ENCODE data around the gene GNB1. TPM values are rescaled to one million over a fixed set of nuclear protein-coding genes. Genes with fewer than 3 reads are reported as not detected.

Gene GNB1
- total RNA-seq, 1 donor from 2014 or later: 422 TPM

- peaks cover 13% of the 10 kb centered on the region for H3K4me1 Mint-ChIP-seq
- no peak overlapping the region for H3K4me3 Mint-ChIP-seq
- no peak for DNase-seq
- peaks cover 49% of the 10 kb centered on the region for H3K36me3 Mint-ChIP-seq (ENCODE audit: low read depth)
- intact Hi-C loops (cut with micrococcal nuclease): no loop called here
- no peaks in the 10 kb centered on the region for H3K9me3 Mint-ChIP-seq
- no peaks in the 10 kb centered on the region for H3K27me3 Mint-ChIP-seq
- no peak overlapping the region for H3K27ac Mint-ChIP-seq
Measured at GRCh38 chr1:1802871-1803270, 88.0 kb downstream of the GNB1 start.

- H3K4me1 Mint-ChIP-seq: peaks cover 11% of the 10 kb centered on the region
Measured at GRCh38 chr1:1799716-1800115, 91.2 kb downstream of the GNB1 start.

GRCh38 chr1:1797731-1798341 lies 93.1 kb downstream of the GNB1 start:
- Mint-ChIP-seq H3K27me3 (no peaks in the 10 kb centered on the region), H3K4me3 (no peak overlapping the region), H3K9me3 (no peaks in the 10 kb centered on the region), H3K36me3 (ENCODE audit: low read depth) (peaks cover 63% of the 10 kb centered on the region), H3K4me1 (peaks cover 14% of the 10 kb centered on the region), H3K27ac (no peak overlapping the region)
- intact Hi-C loops (cut with micrococcal nuclease): no loop called here
- no peak for DNase-seq

More at GRCh38 chr1:1799716-1800115, 91.2 kb downstream of the GNB1 start:
- intact Hi-C loops (cut with micrococcal nuclease): no loop called here
- H3K9me3 Mint-ChIP-seq: no peaks in the 10 kb centered on the region
- no peak for DNase-seq
- H3K27me3 Mint-ChIP-seq: no peaks in the 10 kb centered on the region
- peaks cover 61% of the 10 kb centered on the region for H3K36me3 Mint-ChIP-seq (ENCODE audit: low read depth)
- peak overlapping the region; percentile 1 for H3K27ac Mint-ChIP-seq
- H3K4me3 Mint-ChIP-seq: no peak overlapping the region

- Mint-ChIP-seq H3K4me1 (peaks cover 7% of the 10 kb centered on the region), H3K9me3 (no peaks in the 10 kb centered on the region), H3K27ac (no peak overlapping the region), H3K27me3 (no peaks in the 10 kb centered on the region), H3K36me3 (ENCODE audit: low read depth) (peaks cover 63% of the 10 kb centered on the region), H3K4me3 (no peak overlapping the region)
- intact Hi-C loops (cut with micrococcal nuclease): no loop called here
- DNase-seq: no peak
Measured at GRCh38 chr1:1796466-1796865, 94.4 kb downstream of the GNB1 start.

DNA sequence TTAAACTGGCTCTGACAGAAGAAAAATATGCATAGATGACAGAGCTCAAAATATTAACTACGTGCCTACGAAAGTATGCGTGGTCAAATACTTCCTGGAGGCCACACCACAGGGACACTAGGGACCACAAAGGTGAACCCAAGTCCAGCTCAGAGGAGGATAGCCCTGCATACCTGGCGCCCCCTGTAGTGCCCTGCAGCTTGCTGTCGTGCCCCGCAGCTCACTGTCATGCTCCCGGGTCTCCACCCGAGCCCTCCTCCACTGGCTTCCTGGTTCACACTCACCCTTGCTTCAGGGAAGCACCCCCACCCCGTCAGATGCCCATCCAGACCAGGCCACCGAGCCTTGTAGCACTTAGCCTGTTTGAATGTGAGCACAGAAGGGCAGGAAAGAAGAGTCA lies 95.9 kb downstream of the GNB1 start:
- no peak overlapping the region for H3K27ac Mint-ChIP-seq
- H3K36me3 Mint-ChIP-seq (ENCODE audit: low read depth): peaks cover 65% of the 10 kb centered on the region

GRCh38 chr1:1793481-1794244 lies 97.2 kb downstream of the GNB1 start:
- intact Hi-C loops (cut with micrococcal nuclease): no loop called here
- Mint-ChIP-seq H3K9me3 (no peaks in the 10 kb centered on the region), H3K27ac (peak overlapping the region; percentile 68), H3K4me3 (no peak overlapping the region), H3K27me3 (no peaks in the 10 kb centered on the region), H3K4me1 (peaks cover 7% of the 10 kb centered on the region), H3K36me3 (ENCODE audit: low read depth) (peaks cover 72% of the 10 kb centered on the region)
- no peak for DNase-seq

More for the DNA sequence above, 95.9 kb downstream of the GNB1 start:
- Mint-ChIP-seq H3K4me1 (peaks cover 7% of the 10 kb centered on the region), H3K9me3 (no peaks in the 10 kb centered on the region), H3K27me3 (no peaks in the 10 kb centered on the region), H3K4me3 (no peak overlapping the region)
- intact Hi-C loops (cut with micrococcal nuclease): no loop called here
- DNase-seq: no peak

DNA sequence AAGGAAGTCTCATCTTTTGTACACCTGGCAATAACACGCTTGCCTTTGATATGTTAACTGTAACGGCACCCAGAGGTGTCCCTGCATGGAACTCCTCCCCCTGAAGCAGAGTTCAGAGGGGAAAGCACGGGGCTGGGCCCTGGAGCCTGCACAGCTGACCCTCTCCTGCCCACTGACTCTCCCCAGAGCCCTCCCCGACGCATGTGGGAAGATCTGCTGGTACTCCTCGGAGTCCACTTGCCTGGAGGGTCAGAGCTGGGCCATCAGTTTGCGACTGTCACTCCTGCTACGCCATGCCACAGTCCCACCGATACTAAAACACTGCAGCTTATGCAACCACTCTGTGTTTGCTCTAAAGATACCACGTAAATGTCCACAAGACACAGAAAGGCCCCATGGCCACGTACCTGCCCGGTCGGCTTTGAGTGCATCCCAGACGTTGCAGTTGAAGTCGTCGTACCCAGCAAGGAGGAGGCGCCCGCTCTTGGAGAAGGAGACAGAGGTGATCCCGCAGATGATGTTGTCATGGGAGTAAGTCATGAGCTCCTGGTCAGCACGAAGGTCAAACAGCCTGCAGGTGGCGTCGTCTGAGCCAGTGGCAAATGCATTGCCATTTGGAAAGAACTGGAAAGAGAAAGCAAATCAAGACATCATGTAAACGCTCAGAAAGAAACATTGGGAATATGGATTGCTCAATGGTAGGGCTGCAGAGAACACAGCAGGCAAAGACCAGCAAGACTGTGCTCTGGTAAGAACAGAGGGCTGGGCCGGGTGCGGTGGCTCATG lies 102.0 kb downstream of the GNB1 start:
- H3K4me1 Mint-ChIP-seq: peaks cover 4% of the 10 kb centered on the region
- H3K4me3 Mint-ChIP-seq: no peak overlapping the region
- H3K36me3 Mint-ChIP-seq (ENCODE audit: low read depth): peaks cover 73% of the 10 kb centered on the region
- DNase-seq: peak; percentile 70
- no peaks in the 10 kb centered on the region for H3K27me3 Mint-ChIP-seq
- no peaks in the 10 kb centered on the region for H3K9me3 Mint-ChIP-seq
- peak overlapping the region; percentile 60 for H3K27ac Mint-ChIP-seq
- intact Hi-C loops (cut with micrococcal nuclease): no loop called here

- Mint-ChIP-seq H3K27ac (no peak overlapping the region), H3K4me1 (peaks cover 5% of the 10 kb centered on the region), H3K4me3 (no peak overlapping the region), H3K27me3 (no peaks in the 10 kb centered on the region), H3K36me3 (ENCODE audit: low read depth) (peaks cover 68% of the 10 kb centered on the region), H3K9me3 (no peaks in the 10 kb centered on the region)
- intact Hi-C loops (cut with micrococcal nuclease): no loop called here
- DNase-seq: no peak
Measured at GRCh38 chr1:1788136-1788535, 102.8 kb downstream of the GNB1 start.

GRCh38 chr1:1786836-1787605 lies 103.9 kb downstream of the GNB1 start:
- peaks cover 58% of the 10 kb centered on the region for H3K36me3 Mint-ChIP-seq (ENCODE audit: low read depth)
- H3K27ac Mint-ChIP-seq: no peak overlapping the region

GRCh38 chr1:1785666-1786065 lies 105.2 kb downstream of the GNB1 start:
- Mint-ChIP-seq H3K4me1 (peaks cover 21% of the 10 kb centered on the region), H3K27ac (no peak overlapping the region)

More at GRCh38 chr1:1786836-1787605, 103.9 kb downstream of the GNB1 start:
- DNase-seq: no peak
- intact Hi-C loops (cut with micrococcal nuclease): no loop called here
- Mint-ChIP-seq H3K9me3 (no peaks in the 10 kb centered on the region), H3K27me3 (no peaks in the 10 kb centered on the region), H3K4me3 (no peak overlapping the region), H3K4me1 (peaks cover 9% of the 10 kb centered on the region)

DNA sequence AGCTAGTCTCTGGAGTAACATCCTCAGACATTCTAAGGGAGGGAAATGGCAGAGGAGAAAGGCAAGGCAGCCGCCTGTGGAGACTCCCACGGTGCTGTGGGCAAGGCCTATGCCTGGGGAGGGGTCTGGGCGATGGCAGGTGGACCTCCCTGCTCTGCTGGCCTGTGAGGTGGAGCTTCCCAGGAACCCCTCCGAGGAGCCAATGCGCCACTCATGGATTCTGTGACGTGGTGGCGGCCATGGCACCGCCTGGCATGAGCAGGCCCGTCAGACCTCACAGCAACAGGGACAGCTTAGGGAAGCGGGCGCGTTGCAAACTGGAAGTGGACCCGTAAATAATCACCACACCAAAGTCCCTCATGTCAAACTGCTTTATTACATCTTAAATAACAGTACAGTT lies 106.0 kb downstream of the GNB1 start:
- no peak overlapping the region for H3K4me3 Mint-ChIP-seq
- intact Hi-C loops (cut with micrococcal nuclease): no loop called here
- peaks cover 47% of the 10 kb centered on the region for H3K36me3 Mint-ChIP-seq (ENCODE audit: low read depth)
- peaks cover 28% of the 10 kb centered on the region for H3K4me1 Mint-ChIP-seq
- H3K27me3 Mint-ChIP-seq: no peaks in the 10 kb centered on the region
- no peak for DNase-seq
- H3K9me3 Mint-ChIP-seq: no peaks in the 10 kb centered on the region
- no peak overlapping the region for H3K27ac Mint-ChIP-seq

More at GRCh38 chr1:1785666-1786065, 105.2 kb downstream of the GNB1 start:
- Mint-ChIP-seq H3K4me3 (no peak overlapping the region), H3K27me3 (no peaks in the 10 kb centered on the region), H3K9me3 (no peaks in the 10 kb centered on the region), H3K36me3 (ENCODE audit: low read depth) (peaks cover 53% of the 10 kb centered on the region)
- intact Hi-C loops (cut with micrococcal nuclease): no loop called here
- DNase-seq: no peak

- Mint-ChIP-seq H3K4me3 (peak overlapping the region; percentile 52), H3K36me3 (ENCODE audit: low read depth) (peaks cover 32% of the 10 kb centered on the region), H3K4me1 (peaks cover 36% of the 10 kb centered on the region), H3K27ac (peak overlapping the region; percentile 88), H3K9me3 (no peaks in the 10 kb centered on the region), H3K27me3 (no peaks in the 10 kb centered on the region)
- DNase-seq: no peak
- intact Hi-C loops (cut with micrococcal nuclease): no loop called here
Measured at GRCh38 chr1:1783320-1783719, 107.6 kb downstream of the GNB1 start.

GRCh38 chr1:1782399-1783221 lies 108.3 kb downstream of the GNB1 start:
- Mint-ChIP-seq H3K36me3 (ENCODE audit: low read depth) (peaks cover 25% of the 10 kb centered on the region), H3K27me3 (no peaks in the 10 kb centered on the region), H3K27ac (peak overlapping the region; percentile 88), H3K9me3 (no peaks in the 10 kb centered on the region), H3K4me1 (peaks cover 36% of the 10 kb centered on the region), H3K4me3 (peak overlapping the region; percentile 52)
- DNase-seq: peak; percentile 75
- intact Hi-C loops (cut with micrococcal nuclease): no loop called here
